Tibial nerve (tissue), 4 donors: Measurements from ENCODE around the gene NTM. TPM values are rescaled to one million over a fixed set of nuclear protein-coding genes. Genes with fewer than 3 reads are reported as not detected.

ENCODE experiments used
- DNase-seq, 2 donors: peaks; one replicate each; pipeline ENCODE4 v3.0.0-alpha.2; 2019; ENCODE audit warnings: low spot score in 2 of 2
- H3K27ac ChIP-seq, 4 donors: fragments of 200-600 bp; sonication (generic) in 3 of 4; one replicate each; pipeline ENCODE4 v1.5.1; 2017 to 2019; ENCODE audit warnings: mild to moderate bottlenecking in 1 of 4
- H3K27me3 ChIP-seq, 2 donors: fragments of 200-600 bp; sonication (generic) in 1 of 2; one replicate each; pipeline versions ENCODE4 v1.5.1 to v1.6.0; 2017 to 2019
- H3K36me3 ChIP-seq, 3 donors: fragments of 200-600 bp; sonication (generic); one replicate each; pipeline ENCODE4 v1.5.1; 2018 to 2019
- H3K4me1 ChIP-seq, 4 donors: fragments of 200-600 bp; sonication (generic) in 3 of 4; one replicate each; pipeline ENCODE4 v1.5.1; 2017 to 2019
- H3K4me3 ChIP-seq, 4 donors: fragments of 200-600 bp; sonication (generic) in 3 of 4; one replicate each; pipeline ENCODE4 v1.5.1; 2017 to 2019; ENCODE audit warnings: mild to moderate bottlenecking in 1 of 4, moderate library complexity in 1 of 4
- H3K9me3 ChIP-seq, 4 donors: fragments of 200-600 bp; sonication (generic) in 3 of 4; one replicate each; pipeline ENCODE4 v1.5.1; 2017 to 2019
- CTCF ChIP-seq, 5 experiments: fragments of 200-600 bp in 3 of 5; fragments of 450-650 bp in 2 of 5; sonication (generic) in 3 of 5; IDR thresholded peaks; one replicate each; pipeline ENCODE4 v1.5.1; 2016 to 2019; ENCODE audit warnings: antibody characterized with exemption in 5 of 5, mild to moderate bottlenecking in 3 of 5, moderate library complexity in 2 of 5
- EP300 ChIP-seq, 2 donors: sonication (generic); formaldehyde crosslinking; IDR thresholded peaks; one replicate each; pipeline ENCODE4 v1.6.1; 2017; ENCODE audit warnings: antibody characterized with exemption in 2 of 2, mild to moderate bottlenecking in 1 of 2
- POLR2A ChIP-seq, 2 donors: fragments of 450-650 bp; IDR thresholded peaks; one replicate each; pipeline ENCODE4 v1.6.1; 2017; ENCODE audit warnings: antibody characterized with exemption in 2 of 2, mild to moderate bottlenecking in 2 of 2, moderate library complexity in 2 of 2
- WGBS, 2 donors: methylation state at CpG; one replicate each; pipeline ENCODE4 v1.1.5; 2018; 5-methylcytosine and 5-hydroxymethylcytosine counted together
- total RNA-seq, 4 donors: library from RNA; depleted of rRNA; stranded (reverse); fragments of >200 nt; gene quantifications; one replicate each; pipeline ENCODE4 v1.1.0, GENCODE V29; 2016

Gene NTM
- total RNA-seq, 4 donors from 2014 or later = 3.7 to 11.4 (median 10.8) TPM

DNA sequence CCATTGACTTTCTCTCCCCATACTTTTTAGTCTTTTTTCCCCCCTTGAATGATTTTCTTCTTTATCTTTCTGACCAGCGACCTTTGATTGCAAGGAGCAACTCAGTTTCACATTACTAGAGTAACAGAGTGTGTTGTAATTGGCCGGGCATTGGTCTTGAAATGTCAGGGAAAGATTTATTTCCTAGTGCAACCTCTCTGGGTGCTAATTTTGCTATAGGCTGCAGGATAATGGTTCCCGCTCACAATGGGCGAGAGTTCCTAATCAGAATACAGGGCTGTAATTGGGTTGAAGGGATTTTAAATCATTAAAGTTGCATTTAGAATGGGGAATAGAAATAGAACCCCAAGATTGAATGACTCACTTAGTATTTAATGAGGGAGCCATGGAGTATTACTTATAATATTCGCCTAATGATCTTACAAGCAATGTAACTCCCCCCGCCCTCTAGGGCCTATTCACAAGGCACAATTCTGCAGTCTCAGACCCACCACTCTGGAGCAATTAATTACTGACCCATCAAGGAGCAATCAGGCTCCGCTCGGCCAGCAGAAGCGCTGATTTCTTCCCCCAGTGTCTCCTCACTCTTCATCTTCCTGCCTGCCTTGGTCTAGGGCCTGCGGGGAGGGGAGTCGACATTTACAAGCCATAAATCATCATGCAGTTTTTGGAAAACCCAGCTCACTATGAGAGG is 725.9 kb downstream of the NTM start:
- Histone ChIP-seq H3K4me1 (no peaks in the 10 kb centered on the region), H3K27ac (no peak overlapping the region), H3K27me3 (no peaks in the 10 kb centered on the region), H3K9me3 (no peaks in the 10 kb centered on the region), H3K4me3 (no peak overlapping the region), H3K36me3 (no peaks in the 10 kb centered on the region)
- no peak for TF ChIP-seq EP300 (IDR thresholded peaks at IDR 0.05)
- WGBS, 2 donors = 73 to 80% methylated on average over 11 of the region's 11 CpGs
- DNase-seq = no peak

- Histone ChIP-seq H3K27ac (no peak overlapping the region), H3K27me3 (no peaks in the 10 kb centered on the region), H3K4me1 (no peaks in the 10 kb centered on the region), H3K36me3 (no peaks in the 10 kb centered on the region), H3K9me3 (no peaks in the 10 kb centered on the region), H3K4me3 (no peak overlapping the region)
- 58 to 62% methylated on average over 4 of the region's 4 CpGs for WGBS, 2 donors
- TF ChIP-seq EP300 (IDR thresholded peaks at IDR 0.05) = no peak
- TF ChIP-seq CTCF (IDR thresholded peaks at IDR 0.05) = peak in 4 of 5 experiments; percentile 16 to 32 (median 24)
- TF ChIP-seq POLR2A (IDR thresholded peaks at IDR 0.05) = no peak
- peak in 1 of 2 donors; percentile 17 for DNase-seq
Observed at GRCh38 chr11:132099692-132100091, 729.3 kb downstream of the NTM start.

GRCh38 chr11:132100583-132100982 is 730.2 kb downstream of the NTM start:
- no peaks in the 10 kb centered on the region for H3K36me3 ChIP-seq
- no peaks in the 10 kb centered on the region for H3K27me3 ChIP-seq
- 83 to 93% methylated on average over 5 of the region's 5 CpGs for WGBS, 2 donors

GRCh38 chr11:132101881-132102280 is 731.5 kb downstream of the NTM start:
- H3K4me3 ChIP-seq = no peak overlapping the region
- no peaks in the 10 kb centered on the region for H3K9me3 ChIP-seq
- no peaks in the 10 kb centered on the region for H3K36me3 ChIP-seq
- DNase-seq = no peak
- H3K4me1 ChIP-seq = peaks cover 0 to 3% (median 0%) of the 10 kb centered on the region in 4 donors
- no peaks in the 10 kb centered on the region for H3K27me3 ChIP-seq
- no peak for TF ChIP-seq EP300 (IDR thresholded peaks at IDR 0.05)
- no peak for TF ChIP-seq CTCF (IDR thresholded peaks at IDR 0.05)
- WGBS, 2 donors = 70 to 75% methylated on average over 3 of the region's 3 CpGs
- no peak overlapping the region for H3K27ac ChIP-seq

More at GRCh38 chr11:132100583-132100982, 730.2 kb downstream of the NTM start:
- no peak overlapping the region for H3K27ac ChIP-seq
- no peak overlapping the region for H3K4me3 ChIP-seq
- no peak for DNase-seq
- H3K9me3 ChIP-seq = no peaks in the 10 kb centered on the region
- peaks cover 0 to 3% (median 0%) of the 10 kb centered on the region in 4 donors for H3K4me1 ChIP-seq
- TF ChIP-seq EP300 (IDR thresholded peaks at IDR 0.05) (no peak), CTCF (IDR thresholded peaks at IDR 0.05) (no peak), POLR2A (IDR thresholded peaks at IDR 0.05) (no peak)

GRCh38 chr11:132103021-132103420 is 732.6 kb downstream of the NTM start:
- TF ChIP-seq POLR2A (IDR thresholded peaks at IDR 0.05) = no peak
- no peak for TF ChIP-seq EP300 (IDR thresholded peaks at IDR 0.05)
- TF ChIP-seq CTCF (IDR thresholded peaks at IDR 0.05) = no peak
- Histone ChIP-seq H3K27me3 (no peaks in the 10 kb centered on the region), H3K4me1 (peaks cover 0 to 3% (median 0%) of the 10 kb centered on the region in 4 donors), H3K27ac (no peak overlapping the region), H3K9me3 (no peaks in the 10 kb centered on the region), H3K36me3 (no peaks in the 10 kb centered on the region), H3K4me3 (no peak overlapping the region)
- 90 to 91% methylated on average over 10 of the region's 10 CpGs for WGBS, 2 donors
- DNase-seq = no peak
